HepG2 (cell line): ENCODE results near the gene MT1F. TPM values are rescaled to one million over a fixed set of nuclear protein-coding genes. Genes with fewer than 3 reads are reported as not detected.

Experiments
- ARID5B ChIP-seq: IDR thresholded peaks from 2 replicates; pipeline ENCODE4 v1.4.0; 2020; ENCODE audit warnings: mild to moderate bottlenecking, missing genetic modification reagents
- ATF1 ChIP-seq: IDR thresholded peaks from 2 replicates; pipeline ENCODE4 v1.6.1; 2016; ENCODE audit warnings: mild to moderate bottlenecking, control low read depth
- CBFB ChIP-seq: sonication (generic); formaldehyde crosslinking; IDR thresholded peaks from 2 replicates; pipeline ENCODE4 v1.4.0; 2020; ENCODE audit warnings: missing genetic modification reagents
- CENPT ChIP-seq: sonication (generic); formaldehyde crosslinking; IDR thresholded peaks from 2 replicates; pipeline ENCODE4 v1.8.0; 2022; ENCODE audit warnings: low read depth, mild to moderate bottlenecking, moderate library complexity, missing genetic modification reagents
- GATAD2A ChIP-seq: IDR thresholded peaks from 2 replicates; pipeline ENCODE4 v1.6.1; 2016
- GLMP ChIP-seq: sonication (generic); formaldehyde crosslinking; IDR thresholded peaks from 2 replicates; pipeline ENCODE4 v1.9.0; 2021; ENCODE audit warnings: missing genetic modification reagents, mild to moderate bottlenecking, borderline replicate concordance
- KLF15 ChIP-seq: sonication (generic); formaldehyde crosslinking; IDR thresholded peaks from 2 replicates; pipeline ENCODE4 v1.8.1; 2023; ENCODE audit warnings: borderline replicate concordance, mild to moderate bottlenecking, inconsistent platforms, missing genetic modification reagents, mixed read lengths
- LBX2 ChIP-seq: sonication (generic); formaldehyde crosslinking; IDR thresholded peaks from 2 replicates; pipeline ENCODE4 v1.5.0; 2020; ENCODE audit warnings: missing genetic modification reagents, mild to moderate bottlenecking, borderline replicate concordance
- MAZ ChIP-seq, 2 experiments: sonication (generic) in 1 of 2; formaldehyde crosslinking in 1 of 2; IDR thresholded peaks; 2 replicates each; pipeline versions ENCODE4 v1.5.0 to v1.6.1; 2012 to 2020; ENCODE audit warnings: low read depth in 2 of 2, mild to moderate bottlenecking in 2 of 2, borderline replicate concordance in 1 of 2, improper control_type of control experiment in 1 of 2, low read length in 1 of 2, missing genetic modification reagents in 1 of 2, moderate library complexity in 1 of 2
- MTA1 ChIP-seq: sonication (generic); formaldehyde crosslinking; IDR thresholded peaks from 2 replicates; pipeline ENCODE4 v1.4.0; 2020; ENCODE audit warnings: missing genetic modification reagents, mild to moderate bottlenecking, borderline replicate concordance
- PHF5A ChIP-seq: IDR thresholded peaks from one replicate; pipeline ENCODE4 v1.6.1; 2018; ENCODE audit warnings: low read depth, missing genetic modification reagents; ENCODE audit not compliant: unreplicated experiment
- POLR2AphosphoS2 ChIP-seq: IDR thresholded peaks from 2 replicates; pipeline ENCODE4 v1.6.1; 2011; ENCODE audit warnings: low read depth, low read length, improper control_type of control experiment
- SP1 ChIP-seq, 2 experiments: fragments of 450-650 bp in 1 of 2; sonication (generic) in 1 of 2; formaldehyde crosslinking in 1 of 2; IDR thresholded peaks; 2 replicates each; pipeline versions ENCODE4 v1.4.0 to v1.6.1; 2016 to 2020; ENCODE audit warnings: missing genetic modification reagents in 1 of 2
- SRSF9 ChIP-seq: fragments of 200-400 bp; formaldehyde crosslinking; IDR thresholded peaks from 2 replicates; pipeline ENCODE4 v1.6.1; 2018; ENCODE audit warnings: borderline replicate concordance, mild to moderate bottlenecking, low read depth, low read length; ENCODE audit not compliant: insufficient read depth, poor library complexity, severe bottlenecking
- TMF1 ChIP-seq: sonication (generic); formaldehyde crosslinking; IDR thresholded peaks from 2 replicates; pipeline ENCODE4 v1.8.1; 2022; ENCODE audit warnings: low read depth, missing genetic modification reagents
- XRCC5 ChIP-seq: fragments of 200-400 bp; formaldehyde crosslinking; optimal IDR thresholded peaks from 2 replicates; pipeline ENCODE3; 2017; ENCODE audit warnings: mild to moderate bottlenecking, low read length
- ZFAT ChIP-seq: sonication (generic); formaldehyde crosslinking; conservative IDR thresholded peaks from 2 replicates; pipeline ENCODE4 v1.8.1; 2023; ENCODE audit warnings: missing genetic modification reagents, inconsistent platforms
- ZFX ChIP-seq: sonication (generic); formaldehyde crosslinking; IDR thresholded peaks from 2 replicates; pipeline ENCODE4 v1.4.0; 2020; ENCODE audit warnings: mild to moderate bottlenecking, low read depth, missing genetic modification reagents, moderate library complexity
- ZKSCAN8 ChIP-seq: IDR thresholded peaks from 2 replicates; pipeline ENCODE4 v1.6.1; 2016; ENCODE audit warnings: borderline replicate concordance, missing genetic modification reagents, missing compliant biosample characterization
- ZNF205 ChIP-seq: IDR thresholded peaks from 2 replicates; pipeline ENCODE4 v1.6.1; 2018; ENCODE audit warnings: missing biosample characterization, missing genetic modification reagents
- ZNF451 ChIP-seq: sonication (generic); formaldehyde crosslinking; IDR thresholded peaks from 2 replicates; pipeline ENCODE4 v1.5.0; 2020; ENCODE audit warnings: mild to moderate bottlenecking, missing genetic modification reagents
- ZNF790 ChIP-seq: sonication (generic); formaldehyde crosslinking; IDR thresholded peaks from 2 replicates; pipeline ENCODE4 v1.8.0; 2022; ENCODE audit warnings: missing genetic modification reagents, mild to moderate bottlenecking, borderline replicate concordance
- ZNF891 ChIP-seq: sonication (generic); formaldehyde crosslinking; IDR thresholded peaks from 2 replicates; pipeline ENCODE4 v1.5.0; 2020; ENCODE audit warnings: mild to moderate bottlenecking, missing genetic modification reagents
- ZSCAN31 ChIP-seq: sonication (generic); formaldehyde crosslinking; IDR thresholded peaks from 2 replicates; pipeline ENCODE4 v1.5.0; 2020; ENCODE audit warnings: low read depth, mild to moderate bottlenecking, missing genetic modification reagents
- polyA plus RNA-seq, 8 experiments: library from polyadenylated mRNA; depleted of rRNA in 3 of 8; stranded (reverse) in 7 of 8; unstranded in 1 of 8; fragments of >200 nt; fragmentation: Illumina TruSeq in 4 of 8; extraction: Trizol in 4 of 8; gene quantifications; 2 replicates each; pipeline versions ENCODE4 v1.2.1 to v1.2.3, GENCODE V29; 2011 to 2016; ENCODE audit warnings: low read depth in 4 of 8, missing spikeins in 1 of 8, mixed read lengths in 1 of 8; ENCODE audit not compliant: insufficient read depth in 1 of 8
- total RNA-seq, 5 experiments: library from RNA; depleted of rRNA; stranded (reverse); fragments of >200 nt; fragmentation: Illumina TruSeq; extraction: Trizol; gene quantifications; 2 replicates each; pipeline ENCODE4 v1.2.3, GENCODE V29; 2016; ENCODE audit warnings: low read depth in 1 of 5

MT1F gene
- total and polyA plus RNA-seq, 2 of the 13 experiments (the other 11 are each of a cell fraction or from before 2014, with no cell fraction given), result 1.9 to 169 TPM

- no peak for TF ChIP-seq ATF1 (CRISPR knock-in tag)
- TF ChIP-seq SRSF9, result no peak
- no peak for TF ChIP-seq SP1 (IDR thresholded peaks at IDR 0.05)
- no peak for TF ChIP-seq SP1 (CRISPR knock-in tag; IDR thresholded peaks at IDR 0.05)
- no peak for TF ChIP-seq POLR2AphosphoS2
- peak; percentile 19; the same call in 1 of the 2 replicates for TF ChIP-seq ZNF205 (CRISPR knock-in tag)
- TF ChIP-seq ZNF891 (CRISPR knock-in tag), result peak; percentile 84
- TF ChIP-seq PHF5A (CRISPR knock-in tag), result no peak
- no peak for TF ChIP-seq KLF15 (CRISPR knock-in tag)
- TF ChIP-seq ZNF790 (CRISPR knock-in tag), result no peak
- no peak for TF ChIP-seq ZNF451
- peak; percentile 21; the same call in 1 of the 2 replicates for TF ChIP-seq GATAD2A (CRISPR knock-in tag)
- peak; percentile 12; the same call in 1 of the 2 replicates for TF ChIP-seq ARID5B (CRISPR knock-in tag)
- TF ChIP-seq GLMP, result no peak
- no peak for TF ChIP-seq ZFAT
- peak; percentile 35; the same call in 1 of the 2 replicates for TF ChIP-seq ZKSCAN8
- peak; percentile 49; the same call in 1 of the 2 replicates for TF ChIP-seq CBFB
- no peak; the same call in 1 of the 2 replicates for TF ChIP-seq CENPT (CRISPR knock-in tag)
- 0 out of 2 replicates have a peak, but pooled peaks have one; percentile 14 for TF ChIP-seq LBX2 (CRISPR knock-in tag)
- TF ChIP-seq MTA1, result peak; percentile 33; the same call in 1 of the 2 replicates
- no peak for TF ChIP-seq XRCC5
- TF ChIP-seq ZFX (CRISPR knock-in tag), result peak; percentile 80
- TF ChIP-seq TMF1 (CRISPR knock-in tag), result peak; percentile 36; the same call in 1 of the 2 replicates
- no peak for TF ChIP-seq MAZ (IDR thresholded peaks at IDR 0.05; ENCODE audit: borderline replicate concordance, low read depth, low read length)
- TF ChIP-seq MAZ (CRISPR knock-in tag; IDR thresholded peaks at IDR 0.05; ENCODE audit: low read depth), result peak; percentile 66; the same call in 1 of the 2 replicates
- peak; percentile 57; the same call in 1 of the 2 replicates for TF ChIP-seq ZSCAN31 (CRISPR knock-in tag)
Measured at GRCh38 chr16:56625140-56625942, 32.4 kb upstream of the MT1F start, which contains the start of gene MT1E (continued).
